Measurements from ENCODE around the gene MVD. TPM values are rescaled to one million over a fixed set of nuclear protein-coding genes. Genes with fewer than 3 reads are reported as not detected.

MVD gene
- total and polyA plus RNA-seq, 2 of the 4 experiments (the other 2 are of a cell fraction): 18.3 to 28.4 TPM

GRCh38 chr16:88710556-88710955 is 47.7 kb upstream of the MVD start:
- peaks cover 25% of the 10 kb centered on the region for H3K36me3 ChIP-seq (ENCODE audit: control insufficient read depth, insufficient read depth, low read length)
- TF ChIP-seq RCOR1 (IDR thresholded peaks at IDR 0.05; ENCODE audit: insufficient replicate concordance, low read length) (no peak), POLR2A (IDR thresholded peaks at IDR 0.05; ENCODE audit: low read depth, low read length) (no peak), SMC3 (IDR thresholded peaks at IDR 0.05; ENCODE audit: low read depth, low read length) (no peak), FOS (IDR thresholded peaks at IDR 0.05; ENCODE audit: low read depth, low read length) (no peak)
- TF ChIP-seq, protein P1, sequence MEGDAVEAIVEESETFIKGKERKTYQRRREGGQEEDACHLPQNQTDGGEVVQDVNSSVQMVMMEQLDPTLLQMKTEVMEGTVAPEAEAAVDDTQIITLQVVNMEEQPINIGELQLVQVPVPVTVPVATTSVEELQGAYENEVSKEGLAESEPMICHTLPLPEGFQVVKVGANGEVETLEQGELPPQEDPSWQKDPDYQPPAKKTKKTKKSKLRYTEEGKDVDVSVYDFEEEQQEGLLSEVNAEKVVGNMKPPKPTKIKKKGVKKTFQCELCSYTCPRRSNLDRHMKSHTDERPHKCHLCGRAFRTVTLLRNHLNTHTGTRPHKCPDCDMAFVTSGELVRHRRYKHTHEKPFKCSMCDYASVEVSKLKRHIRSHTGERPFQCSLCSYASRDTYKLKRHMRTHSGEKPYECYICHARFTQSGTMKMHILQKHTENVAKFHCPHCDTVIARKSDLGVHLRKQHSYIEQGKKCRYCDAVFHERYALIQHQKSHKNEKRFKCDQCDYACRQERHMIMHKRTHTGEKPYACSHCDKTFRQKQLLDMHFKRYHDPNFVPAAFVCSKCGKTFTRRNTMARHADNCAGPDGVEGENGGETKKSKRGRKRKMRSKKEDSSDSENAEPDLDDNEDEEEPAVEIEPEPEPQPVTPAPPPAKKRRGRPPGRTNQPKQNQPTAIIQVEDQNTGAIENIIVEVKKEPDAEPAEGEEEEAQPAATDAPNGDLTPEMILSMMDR (conservative IDR thresholded peaks at IDR 0.05; ENCODE audit: low read depth, low read length): no peak
- TF ChIP-seq, protein P2, sequence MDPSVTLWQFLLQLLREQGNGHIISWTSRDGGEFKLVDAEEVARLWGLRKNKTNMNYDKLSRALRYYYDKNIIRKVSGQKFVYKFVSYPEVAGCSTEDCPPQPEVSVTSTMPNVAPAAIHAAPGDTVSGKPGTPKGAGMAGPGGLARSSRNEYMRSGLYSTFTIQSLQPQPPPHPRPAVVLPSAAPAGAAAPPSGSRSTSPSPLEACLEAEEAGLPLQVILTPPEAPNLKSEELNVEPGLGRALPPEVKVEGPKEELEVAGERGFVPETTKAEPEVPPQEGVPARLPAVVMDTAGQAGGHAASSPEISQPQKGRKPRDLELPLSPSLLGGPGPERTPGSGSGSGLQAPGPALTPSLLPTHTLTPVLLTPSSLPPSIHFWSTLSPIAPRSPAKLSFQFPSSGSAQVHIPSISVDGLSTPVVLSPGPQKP (IDR thresholded peaks at IDR 0.05; ENCODE audit: borderline replicate concordance, low read depth, low read length): no peak
- 84% methylated on average over 7 of the region's 16 CpGs; no CpG with 5 or more reads in 1 of the 2 experiments for WGBS, 2 experiments (ENCODE audit: extremely low coverage in 2 of 2, insufficient read length in 1 of 2)

More at GRCh38 chr16:88710556-88710955, 47.7 kb upstream of the MVD start:
- no peak overlapping the region for H3K9ac ChIP-seq (ENCODE audit: low read depth, low read length)
- no peak overlapping the region for H3K23ac ChIP-seq (ENCODE audit: low read depth, low read length)
- no peaks in the 10 kb centered on the region for H3K27me3 ChIP-seq (ENCODE audit: control insufficient read depth, insufficient read depth, low read length)
- H2AFZ ChIP-seq (replicated peaks; ENCODE audit: low read length, poor library complexity): no peak overlapping the region
- no peak overlapping the region for H3K4me2 ChIP-seq (ENCODE audit: low read depth, low read length)
- in situ Hi-C loops (cut with MboI; ENCODE audit: low sequenced_read_pairs) (no loop called here), dilution Hi-C loops (cut with HindIII; ENCODE audit: low sequenced_read_pairs, unreplicated experiment) (no loop called here), intact Hi-C loops (cut with micrococcal nuclease) (no loop called here)
- no peak overlapping the region for H4K91ac ChIP-seq (ENCODE audit: insufficient read depth, low read depth, low read length)
- H3K56ac ChIP-seq (ENCODE audit: extremely low read depth, insufficient read depth, low read length): no peak overlapping the region
- ATAC-seq (ENCODE audit: low read depth): no peak
- DNase-seq: no peak
- no peak overlapping the region for H2BK20ac ChIP-seq (ENCODE audit: low read depth, low read length)
- no peak overlapping the region for H2AK5ac ChIP-seq (ENCODE audit: low read depth, low read length)
- H4K8ac ChIP-seq (ENCODE audit: low read depth in 2 of 2, low read length in 2 of 2): no peak overlapping the region
- no peak overlapping the region for H3K27ac ChIP-seq (ENCODE audit: insufficient read depth, low read length)
- no peak overlapping the region for H4K5ac ChIP-seq (ENCODE audit: low read depth, low read length)
- no peak overlapping the region for H3K4ac ChIP-seq (ENCODE audit: low read depth, low read length)
- H3K4me3 ChIP-seq (ENCODE audit: insufficient read depth, low read depth, low read length): no peak overlapping the region
- ChIA-PET POLR2A (ENCODE audit: unreplicated experiment) (no interaction called here), CTCF (no interaction called here)
- H2BK5ac ChIP-seq (ENCODE audit: low read depth, low read length, poor library complexity, severe bottlenecking): no peak overlapping the region
- H3K4me1 ChIP-seq (ENCODE audit: control insufficient read depth, insufficient read depth, low read length): peaks cover 5% of the 10 kb centered on the region; the same call in 1 of the 2 replicates
- no peaks in the 10 kb centered on the region for H3K9me3 ChIP-seq (ENCODE audit: control insufficient read depth, insufficient read depth, low read length)
- H2BK15ac ChIP-seq (ENCODE audit: low read depth, low read length): no peak overlapping the region
- H2BK120ac ChIP-seq (ENCODE audit: low read depth, low read length): no peak overlapping the region
- no peak overlapping the region for H3K18ac ChIP-seq (ENCODE audit: low read depth, low read length)
- peaks cover 13 to 52% of the 10 kb centered on the region in 2 experiments; a peak in 3 of 4 replicates for H3K79me1 ChIP-seq (ENCODE audit: low read depth in 1 of 2, low read length in 2 of 2)
- BruUV-seq (replicated peaks): no TSS peak
- peaks cover 34% of the 10 kb centered on the region for H4K20me1 ChIP-seq (ENCODE audit: insufficient read depth, low read length)
- no peak overlapping the region for H3K14ac ChIP-seq (replicated peaks; ENCODE audit: low read depth, low read length)
- H3K9me1 ChIP-seq (ENCODE audit: insufficient read depth, low read length): no peaks in the 10 kb centered on the region
- H2AK9ac ChIP-seq (replicated peaks; ENCODE audit: low read depth, low read length, poor library complexity): no peak overlapping the region
